GM18873 (cell line): ENCODE results near the gene RNF114.

Source experiments
- ATAC-seq: cut with Tn5 transposase; IDR thresholded peaks from one replicate; pipeline ENCODE4 v1.9.1; 2021; ENCODE audit warnings: mild to moderate bottlenecking, moderate library complexity, moderate number of reproducible peaks; ENCODE audit not compliant: unreplicated experiment, low FRiP score

RNF114 gene

DNA sequence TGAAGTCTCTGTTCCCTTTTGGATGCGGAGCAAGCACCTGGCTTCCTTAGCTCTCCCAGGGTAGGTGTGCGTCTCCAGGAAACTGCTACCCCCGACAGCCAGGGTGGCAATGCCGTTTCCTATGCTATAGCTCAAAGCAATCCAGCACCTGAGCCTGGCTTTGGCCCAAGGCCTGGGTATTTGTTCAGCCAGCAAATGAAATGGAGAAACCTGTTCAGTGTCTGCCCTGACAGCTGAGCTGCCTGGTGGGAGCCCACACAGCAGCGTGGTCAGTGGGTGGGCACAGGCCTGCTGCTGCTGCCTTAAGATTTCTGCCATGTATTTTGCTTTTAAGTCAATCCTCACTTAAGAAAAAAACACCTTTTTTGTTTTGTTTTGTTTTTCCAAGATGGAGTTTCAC is 34.6 kb upstream of the RNF114 start:
- no peak for ATAC-seq

DNA sequence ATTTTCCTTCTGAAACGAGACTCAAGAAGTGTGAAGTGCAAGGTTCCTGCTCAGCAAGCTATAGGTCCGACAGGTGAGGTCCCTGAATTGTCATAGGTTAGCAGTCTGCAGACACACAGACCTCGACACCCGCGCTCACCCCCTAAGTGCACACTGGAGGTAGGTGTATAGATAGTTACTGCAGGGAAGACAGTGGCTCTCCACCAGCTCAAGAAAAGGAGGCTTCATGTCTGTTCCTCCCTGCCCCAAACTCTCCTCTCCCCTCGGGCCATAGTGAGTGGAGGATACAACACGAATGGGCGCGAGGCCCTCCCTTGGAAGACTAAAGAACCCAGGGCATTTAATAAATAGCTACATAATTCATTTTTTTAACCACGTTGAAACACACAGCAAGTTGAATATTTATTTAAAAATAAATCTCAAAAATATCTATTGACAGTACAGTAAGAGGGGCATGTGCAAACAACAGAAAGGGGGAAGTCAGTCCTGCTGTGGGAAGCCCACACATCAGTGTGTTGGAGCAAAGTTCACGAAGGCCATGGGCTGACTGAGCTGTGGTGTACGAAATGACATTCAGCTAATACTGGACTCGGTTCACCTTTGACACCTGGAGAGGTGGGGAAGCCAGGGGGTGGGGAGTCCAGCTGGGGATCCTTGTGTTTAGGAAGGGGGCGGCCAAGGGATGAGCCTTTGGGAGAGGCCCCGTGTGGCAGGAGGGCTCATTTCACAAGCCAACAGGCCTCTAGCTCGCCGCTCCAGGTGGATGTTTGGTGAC is 31.6 kb upstream of the RNF114 start:
- ATAC-seq: no peak

DNA sequence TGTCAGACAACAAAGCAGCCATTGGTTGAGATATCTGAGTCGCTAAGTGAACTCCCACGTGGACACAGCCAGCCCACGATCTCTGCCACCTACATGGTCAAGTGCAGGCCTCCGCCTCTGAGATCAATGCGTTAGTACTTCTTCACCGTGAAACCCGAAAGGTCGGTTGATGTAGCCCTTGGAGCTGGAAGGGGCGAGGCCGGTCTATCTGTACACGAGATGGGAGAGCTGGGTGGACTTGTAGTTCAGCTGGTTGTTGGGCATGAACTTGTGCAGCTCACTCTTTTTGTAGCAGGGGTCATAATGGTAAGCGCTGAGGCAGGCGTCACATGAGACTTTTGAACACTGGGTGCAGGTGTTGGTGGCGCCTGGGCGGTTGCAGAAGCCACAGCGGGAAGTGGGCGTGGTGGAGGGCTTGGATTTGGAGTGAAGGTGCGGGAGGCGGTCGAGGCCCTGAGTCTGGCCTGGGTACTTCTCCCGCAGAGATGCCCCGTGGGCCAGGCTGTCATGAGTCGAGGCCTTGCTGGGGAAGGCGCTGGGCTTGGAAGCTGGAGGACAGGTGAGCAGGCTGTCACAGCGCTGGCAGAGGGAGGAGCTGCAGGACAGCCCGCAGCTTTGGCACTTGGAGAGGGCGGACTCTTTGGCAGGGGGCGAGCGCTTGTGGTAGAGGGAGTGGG is 30.6 kb upstream of the RNF114 start:
- ATAC-seq: no peak

DNA sequence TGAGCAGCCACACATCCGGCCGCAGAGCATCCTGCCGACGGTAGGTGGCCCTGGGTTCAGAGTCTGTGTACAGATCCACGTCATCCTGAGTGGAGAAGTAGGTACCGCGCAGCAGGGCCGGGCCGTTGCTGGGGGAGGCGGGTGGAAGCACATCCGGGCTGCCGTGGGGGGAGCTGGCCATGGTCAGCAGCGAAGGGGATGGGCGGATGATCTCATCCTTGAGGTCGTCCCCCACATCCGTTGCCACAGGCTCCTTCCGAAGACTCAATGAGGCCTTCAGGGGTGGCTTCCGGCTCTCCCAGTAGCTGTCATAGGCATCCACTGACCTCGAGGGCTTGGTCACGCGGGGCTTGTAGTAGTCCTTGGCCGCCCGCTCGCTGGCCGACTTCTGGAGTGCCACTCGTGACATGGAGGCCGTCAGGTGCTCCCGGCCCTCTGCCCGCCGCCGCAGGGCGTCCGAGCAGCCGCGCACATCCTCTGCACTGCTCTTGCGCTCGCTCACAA is 30.0 kb upstream of the RNF114 start:
- ATAC-seq: no peak

DNA sequence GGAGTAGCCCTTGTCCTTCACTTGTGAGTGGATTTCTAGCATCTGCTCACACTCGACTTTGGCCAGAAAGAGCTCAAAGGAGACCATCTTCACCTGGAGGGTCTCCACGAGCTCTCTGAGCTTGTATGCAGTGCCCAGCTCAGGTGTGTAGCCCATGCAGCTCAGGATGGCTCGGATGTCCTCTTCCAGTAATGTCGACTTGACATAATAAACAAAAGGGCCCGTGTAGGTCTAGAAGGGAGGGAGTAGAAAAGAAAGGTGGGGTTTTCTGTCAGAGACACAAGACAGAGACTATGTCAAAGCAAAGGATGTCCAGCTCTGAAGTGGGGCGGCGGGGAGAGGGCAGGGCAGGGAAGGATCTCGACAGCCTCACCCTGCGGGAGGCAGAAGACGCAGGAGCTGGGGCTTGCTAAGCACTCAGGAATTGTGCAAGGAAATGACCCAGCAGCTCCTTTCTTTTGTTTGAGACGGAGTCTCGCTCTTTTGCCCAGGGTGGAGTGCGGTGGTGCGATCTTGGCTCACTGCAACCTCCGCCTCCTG is 29.5 kb upstream of the RNF114 start:
- no peak for ATAC-seq

DNA sequence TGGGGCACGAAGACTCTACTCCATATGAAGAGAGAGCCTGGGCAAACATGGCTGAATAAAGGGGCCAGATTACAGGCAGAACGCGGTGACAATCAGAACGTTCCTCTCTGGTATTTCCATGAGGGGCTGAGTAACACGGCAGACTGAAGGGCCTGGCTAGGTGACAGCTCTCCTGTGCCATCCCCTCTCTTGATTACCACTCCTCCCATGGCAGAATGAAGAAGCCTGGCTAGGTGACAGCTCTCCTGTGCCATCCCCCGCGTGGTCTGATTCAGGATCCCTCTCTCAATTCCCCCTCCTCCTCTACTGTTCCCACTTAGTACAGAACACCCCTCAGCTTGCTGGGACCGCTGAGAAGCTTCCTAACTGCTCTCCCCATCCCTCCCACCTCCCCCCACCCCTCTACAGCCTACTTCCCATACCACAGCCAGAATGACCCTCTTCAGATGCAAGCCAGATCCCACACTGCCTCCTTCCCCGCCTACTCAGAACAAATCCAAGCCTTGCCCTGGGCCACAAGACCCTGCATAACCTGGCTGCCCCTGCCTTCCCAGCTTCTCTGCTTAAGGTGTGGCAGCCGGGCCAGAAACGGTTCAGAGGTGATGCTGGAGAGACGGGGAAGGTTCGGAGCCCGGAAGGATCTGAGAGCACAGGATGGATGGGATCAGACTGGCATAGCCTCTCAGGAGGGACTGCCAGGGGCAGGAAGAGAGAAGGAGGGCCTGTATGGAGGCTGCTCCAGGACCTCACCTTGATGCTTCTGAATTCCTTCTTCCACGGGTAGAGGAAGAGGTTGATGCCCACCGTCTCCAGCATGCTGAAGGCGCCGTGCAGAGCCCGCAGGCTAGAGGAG is 28.6 kb upstream of the RNF114 start:
- ATAC-seq: no peak

DNA sequence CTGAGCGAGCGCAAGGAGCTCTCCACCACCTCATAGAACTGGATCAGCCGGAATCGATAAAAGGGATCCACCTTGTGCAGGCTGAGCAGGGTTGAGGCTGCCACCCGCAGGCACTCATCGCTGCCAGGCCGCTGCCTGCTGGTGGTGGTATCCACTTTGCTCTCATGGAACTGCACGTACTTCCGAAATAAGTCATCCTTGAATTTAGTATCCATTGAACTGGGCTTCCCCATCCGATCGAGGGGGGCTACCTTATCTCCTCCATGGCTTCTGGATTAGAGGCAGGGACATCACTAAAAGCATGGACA is 28.0 kb upstream of the RNF114 start:
- ATAC-seq: no peak

DNA sequence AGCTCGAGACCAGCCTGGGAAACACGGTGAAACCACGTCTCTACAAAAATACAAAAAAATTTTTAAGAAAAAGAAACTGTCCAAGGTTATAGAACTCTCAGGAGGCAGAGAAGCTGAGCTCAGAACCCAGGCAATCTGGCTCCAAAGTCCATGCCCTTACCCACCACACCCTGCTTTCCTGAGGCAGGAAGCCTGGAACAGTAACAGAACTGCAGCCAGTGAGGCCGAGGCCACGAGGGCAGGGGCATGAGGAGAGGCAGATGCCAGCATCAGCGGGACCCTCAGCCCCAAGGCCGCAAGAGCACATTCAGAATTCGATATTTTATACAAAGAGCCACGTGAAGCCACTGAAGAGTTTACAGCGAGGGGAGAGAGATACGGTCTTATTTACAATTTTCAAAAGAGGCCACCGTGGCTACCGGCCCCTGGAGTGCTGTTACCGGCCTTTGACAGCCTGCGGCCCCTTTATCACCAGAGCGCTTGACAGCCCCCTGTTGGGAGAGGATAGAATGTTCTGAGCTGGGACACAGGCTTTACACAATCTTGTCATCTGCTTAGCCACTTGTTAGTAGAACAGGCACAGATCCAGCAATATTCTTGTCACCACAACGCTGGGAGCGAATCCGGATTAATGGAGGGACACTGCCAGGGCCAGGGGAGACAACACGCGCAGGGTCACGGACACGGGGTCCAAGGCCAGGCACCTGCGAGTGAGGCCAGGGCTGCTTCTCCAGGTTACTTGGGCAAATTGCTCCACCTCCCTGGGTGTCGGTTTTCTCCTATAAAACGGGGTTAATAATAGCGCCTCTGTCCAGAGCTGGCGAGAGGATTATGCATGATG is 26.5 kb upstream of the RNF114 start:
- ATAC-seq: no peak

DNA sequence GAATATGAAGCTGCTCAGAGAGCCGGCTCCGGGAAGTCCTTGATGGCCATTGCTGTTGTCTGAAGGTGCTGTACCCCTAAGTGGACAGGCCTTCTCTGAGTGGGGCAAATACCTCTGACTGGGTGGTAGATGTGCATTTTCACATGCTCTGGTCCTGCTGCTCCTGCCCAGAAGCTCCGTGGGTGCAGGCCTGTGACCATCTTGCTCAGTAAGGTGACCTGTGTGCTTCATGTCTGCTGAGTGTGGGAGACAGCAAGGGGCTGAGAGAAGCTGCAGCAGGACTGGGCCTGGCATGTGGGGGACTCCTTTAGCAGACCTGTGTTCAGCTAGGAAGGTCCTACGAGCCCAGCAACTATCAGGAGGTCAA is 25.9 kb upstream of the RNF114 start:
- no peak for ATAC-seq

DNA sequence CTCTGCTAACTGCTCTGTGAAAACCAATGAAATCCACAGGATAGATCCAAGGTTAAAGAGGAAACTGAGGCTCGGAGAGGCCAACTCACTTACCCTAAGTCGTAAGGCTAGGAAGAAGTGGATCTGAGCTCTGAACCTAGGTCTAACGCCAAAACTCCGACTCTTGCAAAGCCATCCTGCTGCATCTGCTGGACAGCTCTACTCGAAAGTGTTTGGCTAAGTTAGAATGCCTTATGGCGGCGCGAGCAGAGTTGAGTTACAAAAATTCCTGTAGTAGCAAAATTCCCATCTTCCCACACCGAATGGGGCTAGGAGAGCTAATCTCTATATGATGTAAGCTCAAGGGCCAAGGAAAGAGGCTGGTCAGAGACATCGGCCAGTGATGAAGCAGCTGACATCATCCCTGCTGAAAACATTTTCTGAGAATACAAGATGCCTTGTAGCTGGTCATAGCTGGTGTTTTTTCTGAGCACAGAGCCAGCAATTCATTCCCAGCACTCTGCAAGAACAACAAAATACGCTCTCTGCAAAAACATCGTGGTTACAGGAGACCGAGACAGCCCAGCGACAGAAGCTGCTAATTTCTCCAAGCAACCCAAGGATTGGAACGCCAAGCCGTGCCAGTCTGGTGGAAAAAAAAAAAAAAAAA is 22.7 kb upstream of the RNF114 start:
- ATAC-seq: no peak

DNA sequence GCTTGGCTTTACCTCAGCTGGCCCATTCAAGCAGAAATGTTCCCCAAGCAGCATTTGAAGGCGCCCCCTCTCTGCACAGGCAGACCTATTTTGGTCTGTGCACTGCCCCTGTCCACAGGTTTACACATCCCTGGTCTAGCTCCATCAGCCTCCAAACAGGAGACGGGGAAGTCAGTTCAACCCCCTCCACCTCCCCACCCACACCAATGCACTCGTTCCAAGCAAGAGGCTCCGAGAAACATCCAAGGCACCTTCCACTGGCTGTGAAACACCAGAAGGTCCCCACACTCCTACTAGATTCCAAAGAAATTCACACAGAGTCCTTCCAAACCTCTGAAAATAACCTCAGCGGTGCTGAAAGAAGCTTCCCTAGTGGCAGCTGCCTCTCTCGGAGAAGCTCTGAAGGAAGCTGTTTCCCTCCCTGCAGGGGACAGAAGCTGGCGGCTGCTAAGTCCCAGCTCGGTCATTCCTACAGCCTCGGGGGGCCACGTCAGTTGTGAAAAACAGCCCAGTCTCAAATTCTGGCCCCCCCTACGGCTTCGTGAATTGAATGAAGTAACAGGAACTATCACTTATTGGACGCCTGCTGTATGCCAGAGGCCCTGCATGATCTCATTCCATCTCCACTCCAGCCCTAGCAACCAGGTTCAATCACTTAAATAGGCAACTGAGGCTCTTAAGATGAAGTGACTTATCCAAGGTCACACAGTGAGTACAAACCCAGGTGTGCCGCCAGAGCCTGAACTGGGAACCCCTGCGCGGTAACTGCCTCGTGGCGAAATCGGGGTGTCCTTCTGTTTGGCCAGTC is 21.7 kb upstream of the RNF114 start:
- ATAC-seq: peak; percentile 1

DNA sequence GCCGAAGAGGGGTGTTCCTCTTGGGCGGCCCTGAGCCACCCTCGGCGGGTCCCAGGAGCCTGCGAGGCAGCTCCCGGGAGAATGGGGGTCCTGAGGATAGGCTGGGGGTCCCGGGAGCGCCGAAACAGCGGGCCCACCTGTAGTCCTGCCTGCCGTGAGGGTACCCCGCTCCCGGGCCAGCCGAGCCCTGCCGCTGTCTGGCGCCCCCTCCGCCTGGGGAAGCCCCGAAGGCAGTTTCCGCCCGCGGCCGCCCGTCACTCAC is 21.1 kb upstream of the RNF114 start:
- ATAC-seq: no peak

DNA sequence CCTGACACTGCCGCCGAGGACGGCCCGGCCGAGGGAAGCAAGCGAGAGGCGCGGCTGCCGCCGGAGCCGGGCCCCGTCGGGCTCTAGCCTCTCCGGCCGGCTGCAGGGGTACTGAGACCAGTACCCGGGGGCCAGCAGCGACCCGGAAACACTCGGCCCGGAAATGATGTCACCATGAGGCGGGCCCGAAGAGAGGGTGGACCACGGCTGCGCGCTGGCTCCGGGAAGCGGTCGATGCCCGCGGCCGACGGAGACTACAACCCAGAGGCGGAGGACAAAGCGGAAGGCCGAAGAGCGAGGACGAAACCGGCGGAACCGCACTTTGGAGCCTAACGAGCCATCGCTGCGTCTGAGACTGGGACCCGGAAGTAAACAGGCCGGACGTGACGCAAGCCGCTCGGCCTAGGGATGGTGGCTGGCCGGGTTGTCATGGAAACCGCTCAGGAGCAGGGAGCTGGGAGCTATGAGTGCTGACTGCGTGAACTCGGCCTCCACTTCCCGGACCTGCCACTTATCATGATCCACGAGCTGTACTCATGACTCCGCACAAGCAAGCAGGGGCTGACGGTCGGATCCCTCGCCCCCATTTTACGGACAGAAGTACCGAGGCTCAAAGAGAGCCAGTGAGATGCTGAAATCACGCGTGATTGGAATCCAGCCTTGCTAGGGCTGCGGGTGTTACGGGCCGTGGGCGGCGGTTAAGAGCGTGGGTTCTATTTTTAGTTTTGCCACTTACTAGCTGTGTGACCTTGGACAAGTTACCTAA is 20.6 kb upstream of the RNF114 start, which contains the start of gene SPATA2:
Gene SPATA2 (minus strand): TSS at position 150 of the 766 bp plus-strand sequence. CDS start 7,039 bp downstream, outside the sequence.
- ATAC-seq: peak; percentile 66

DNA sequence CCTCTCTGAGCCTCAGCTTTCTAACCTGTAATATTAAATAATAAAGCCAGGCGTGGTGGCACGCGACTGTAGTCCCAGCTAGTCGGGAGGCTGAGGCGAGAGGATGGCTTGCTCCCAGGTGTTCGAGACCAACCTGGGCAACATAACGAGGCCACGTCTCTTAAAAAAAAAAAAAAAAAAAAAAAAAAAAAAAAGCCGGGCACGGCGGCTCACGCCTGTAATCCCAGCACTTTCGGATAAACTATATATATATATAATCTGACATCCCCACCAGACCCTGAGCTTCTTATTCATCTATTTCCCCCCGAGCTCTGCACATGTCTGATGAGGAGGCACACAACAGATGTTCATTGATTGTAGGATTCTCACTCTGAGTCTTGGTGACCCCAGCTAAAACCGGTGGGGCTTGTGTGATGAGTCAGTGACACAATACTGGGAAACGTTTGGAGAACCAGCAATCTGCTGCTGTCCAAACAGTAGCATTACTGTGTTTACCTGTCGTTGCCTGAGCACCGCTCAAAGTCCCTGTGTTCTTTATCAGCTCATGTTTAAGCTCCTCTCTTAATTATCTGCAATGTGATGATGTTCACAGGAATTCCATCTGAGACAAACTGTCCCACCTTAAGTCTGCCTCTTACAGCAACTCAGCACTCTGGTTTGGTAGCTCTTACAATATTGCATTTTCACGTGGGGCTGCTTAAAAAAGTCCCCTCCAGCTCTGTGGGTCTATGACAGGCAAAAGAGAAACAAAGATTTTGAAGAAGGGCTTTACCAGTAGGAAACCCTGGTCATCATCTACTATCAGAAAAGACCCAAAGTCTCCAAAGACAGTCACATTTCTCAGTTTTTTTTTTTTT is 19.8 kb upstream of the RNF114 start:
- no peak for ATAC-seq

DNA sequence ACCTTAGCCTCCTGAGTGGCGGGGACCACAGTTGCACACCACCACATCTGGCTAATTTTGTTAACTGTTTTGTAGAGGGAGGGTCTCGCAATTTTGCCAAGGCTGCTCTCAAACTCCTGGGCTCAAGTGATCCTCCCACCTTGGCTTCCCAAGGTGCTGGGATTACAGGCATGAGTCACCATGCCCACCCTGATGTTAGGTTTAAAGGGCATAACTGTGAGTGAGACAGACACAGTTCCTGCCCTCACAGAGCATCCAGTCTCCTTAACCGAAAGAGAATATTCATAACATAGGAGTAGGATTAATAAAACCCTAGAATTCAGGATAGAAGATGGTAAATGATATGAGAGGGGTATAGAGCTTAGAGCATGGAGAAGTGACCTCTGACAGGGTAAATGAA is 17.8 kb upstream of the RNF114 start:
- no peak for ATAC-seq

DNA sequence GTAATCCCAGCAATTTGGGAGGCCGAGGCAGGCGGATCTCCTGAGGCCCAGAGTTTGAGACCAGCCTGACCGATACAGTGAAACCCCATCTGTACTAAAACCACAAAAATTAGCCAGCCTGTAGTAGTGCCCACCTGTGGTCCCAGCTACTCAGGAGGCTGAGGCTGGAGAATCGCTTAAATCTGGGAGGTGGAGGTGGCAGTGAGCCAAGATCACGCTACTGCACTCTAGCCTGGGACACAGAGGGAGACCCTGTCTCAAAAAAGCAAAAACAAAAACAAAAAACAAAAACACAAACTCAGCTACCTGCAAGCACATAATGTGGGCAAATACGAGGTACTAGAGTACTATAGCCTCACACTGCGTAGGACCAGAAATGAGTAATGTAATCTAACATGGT is 17.2 kb upstream of the RNF114 start:
- no peak for ATAC-seq

DNA sequence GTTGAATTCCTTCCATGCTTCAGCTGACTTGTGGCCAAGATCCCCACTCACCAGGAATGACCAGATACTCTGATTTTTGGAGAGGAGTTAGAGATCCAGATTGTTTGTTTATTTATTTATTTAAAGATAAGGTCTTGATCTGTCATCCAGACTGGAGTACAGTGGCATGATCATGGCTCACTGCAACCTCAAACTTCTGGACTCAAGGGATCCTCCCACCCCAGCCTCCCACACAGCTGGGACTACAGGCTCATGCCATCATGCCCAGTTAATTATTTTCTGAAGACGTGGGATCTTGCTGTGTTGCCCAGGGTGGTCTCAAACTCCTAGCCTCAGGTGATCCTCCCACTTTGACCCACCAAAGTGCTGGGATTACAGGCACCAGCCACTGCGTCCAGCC is 16.7 kb upstream of the RNF114 start:
- no peak for ATAC-seq
